ENCODE measurements around the gene DLX6.
A peak's percentile ranks its signal among the peaks of the same experiment; 100 is the strongest.
"Not testable (repeated sequence)": the region's sequence is repeated elsewhere in the genome, so short reads cannot be mapped to it uniquely, and the experiment has no call there.

DLX6 gene

DNA sequence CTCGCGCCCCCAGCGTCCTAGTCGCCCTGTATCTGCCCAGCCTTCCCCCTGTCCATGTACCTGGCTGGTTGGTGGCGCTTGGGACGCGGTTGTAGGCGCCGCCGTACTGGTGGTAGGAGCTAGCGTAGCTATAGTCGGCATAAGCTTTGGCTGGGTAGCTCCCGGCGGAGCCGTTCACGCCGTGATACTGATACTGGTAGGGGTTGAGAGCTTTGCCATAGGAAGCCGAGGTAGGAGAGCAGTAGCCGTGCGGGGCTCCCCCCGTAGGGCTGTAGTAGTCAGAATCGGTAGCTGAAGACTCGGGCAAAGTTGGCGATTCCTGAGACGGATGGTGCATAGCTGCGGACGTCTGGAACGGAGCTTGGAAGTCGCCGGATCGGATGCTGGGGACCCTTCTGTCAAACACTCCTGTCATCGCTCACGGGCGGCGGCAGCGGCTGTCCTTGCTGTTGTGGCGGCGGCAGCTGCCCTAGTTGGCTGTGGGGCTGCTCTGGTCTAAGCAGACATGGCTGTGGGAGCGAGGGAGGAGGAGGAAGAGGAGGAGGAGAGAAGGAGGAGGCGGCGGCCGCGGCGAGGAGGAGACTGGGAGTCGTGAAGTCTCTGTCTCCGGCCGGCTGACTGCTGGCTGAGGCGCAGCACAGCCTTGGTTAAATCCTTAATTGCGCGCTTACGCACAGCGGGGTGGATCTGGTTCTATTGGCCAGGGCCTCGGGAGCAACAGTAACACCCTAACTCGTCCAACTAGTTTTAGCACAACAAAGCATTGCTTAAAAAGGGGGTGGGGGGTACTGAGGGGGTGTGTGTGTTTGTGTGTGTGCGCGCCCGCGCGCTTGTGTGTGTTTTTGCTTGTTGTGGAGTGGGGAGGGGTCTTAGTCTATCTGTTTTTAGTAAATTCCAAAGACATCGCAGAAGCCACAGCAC is 19.1 kb downstream of the DLX6 start, which contains the start of gene DLX5:
Gene DLX5, minus strand, starts transcription at position 623 of the 921 bp plus-strand sequence. Its CDS starts 208 bp downstream, at position 415.
- no peak for DNase-seq

DNA sequence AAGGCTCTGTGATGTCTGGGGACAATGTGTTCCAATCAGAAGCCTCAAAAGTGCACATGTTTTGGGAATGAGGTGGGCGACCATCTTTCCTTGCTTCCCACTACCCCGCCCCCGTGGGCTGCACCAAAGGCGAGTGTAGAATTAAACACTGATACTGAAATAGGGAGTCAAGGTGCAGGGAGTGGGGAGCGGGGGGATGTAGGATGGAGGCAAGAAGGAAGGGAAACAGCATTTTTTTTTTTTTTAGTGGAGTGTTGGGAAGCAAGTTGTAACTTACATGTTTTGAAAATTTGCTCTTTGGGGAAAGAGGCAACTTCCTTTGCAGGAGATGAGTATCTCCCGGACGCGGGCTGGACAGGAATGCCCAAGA is 19.8 kb downstream of the DLX6 start:
- DNase-seq = no peak

DNA sequence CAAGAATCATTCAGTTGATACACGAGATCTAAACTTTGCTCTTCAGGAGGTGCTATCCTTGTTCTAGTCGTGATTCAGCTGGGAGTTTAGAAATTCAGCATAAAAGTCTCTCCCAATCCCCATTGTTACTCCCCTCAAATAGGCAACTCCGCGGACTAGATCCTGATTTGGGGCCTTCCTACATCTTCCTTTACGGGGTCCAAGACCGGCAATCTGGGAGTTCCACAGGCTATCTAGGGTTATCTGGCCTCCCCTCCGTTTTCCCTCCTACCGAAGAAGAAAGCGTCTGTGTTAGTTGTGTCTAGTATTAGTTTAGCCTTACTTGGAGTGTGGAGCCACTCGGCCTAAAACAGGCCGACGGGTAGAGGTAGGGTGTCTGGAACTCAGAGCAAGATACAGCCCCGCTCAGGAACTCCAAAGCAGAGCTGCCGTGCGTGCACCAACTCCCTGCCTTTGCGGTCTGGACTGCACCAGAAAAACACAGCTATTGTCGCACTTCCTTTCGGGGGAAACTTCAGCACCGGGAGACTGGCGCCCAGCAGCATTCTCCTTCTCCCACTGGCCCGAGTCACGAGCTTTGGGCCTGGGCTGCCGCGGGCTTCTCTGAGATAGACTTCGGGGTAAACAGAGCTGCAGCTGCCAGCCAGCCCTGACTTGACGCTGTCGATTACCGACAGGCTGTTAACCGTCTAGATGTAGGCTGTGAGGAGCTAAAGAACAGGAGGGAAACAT is 20.8 kb downstream of the DLX6 start:
- peak; percentile 17 for DNase-seq

DNA sequence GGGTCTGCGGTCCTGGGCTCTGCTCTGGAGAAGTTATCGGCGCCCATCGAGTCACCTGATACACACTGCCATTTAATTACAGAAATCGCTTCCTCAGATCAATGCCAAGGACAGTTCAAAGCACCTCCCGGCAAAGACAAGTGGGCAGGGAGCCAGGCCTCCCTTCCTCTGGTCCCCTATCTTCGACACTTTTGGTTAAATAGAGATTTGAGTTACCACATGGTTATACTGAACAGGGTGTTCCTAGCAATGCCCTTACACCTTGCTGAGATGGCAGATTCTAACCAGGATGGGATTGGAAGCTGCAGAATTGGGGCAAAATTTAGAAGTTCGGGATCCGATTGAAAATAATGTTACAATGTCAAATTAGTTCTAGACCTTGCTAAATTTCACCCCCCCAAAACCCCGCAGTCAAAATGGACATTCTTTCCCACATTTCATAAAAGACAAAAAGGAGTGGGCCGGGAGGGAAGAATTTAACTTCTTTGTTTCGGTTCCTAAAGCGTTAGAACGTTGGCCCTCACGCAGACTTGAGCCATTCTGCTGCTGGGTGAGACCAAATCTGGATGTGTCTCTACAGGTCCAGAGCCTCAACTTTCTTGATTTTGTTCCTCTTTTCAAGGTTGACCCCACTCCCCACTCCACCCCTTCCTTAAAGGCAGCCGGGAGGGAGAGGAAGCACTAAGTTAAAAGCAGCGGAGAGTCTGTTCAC is 21.5 kb downstream of the DLX6 start:
- DNase-seq = peak; percentile 68

DNA sequence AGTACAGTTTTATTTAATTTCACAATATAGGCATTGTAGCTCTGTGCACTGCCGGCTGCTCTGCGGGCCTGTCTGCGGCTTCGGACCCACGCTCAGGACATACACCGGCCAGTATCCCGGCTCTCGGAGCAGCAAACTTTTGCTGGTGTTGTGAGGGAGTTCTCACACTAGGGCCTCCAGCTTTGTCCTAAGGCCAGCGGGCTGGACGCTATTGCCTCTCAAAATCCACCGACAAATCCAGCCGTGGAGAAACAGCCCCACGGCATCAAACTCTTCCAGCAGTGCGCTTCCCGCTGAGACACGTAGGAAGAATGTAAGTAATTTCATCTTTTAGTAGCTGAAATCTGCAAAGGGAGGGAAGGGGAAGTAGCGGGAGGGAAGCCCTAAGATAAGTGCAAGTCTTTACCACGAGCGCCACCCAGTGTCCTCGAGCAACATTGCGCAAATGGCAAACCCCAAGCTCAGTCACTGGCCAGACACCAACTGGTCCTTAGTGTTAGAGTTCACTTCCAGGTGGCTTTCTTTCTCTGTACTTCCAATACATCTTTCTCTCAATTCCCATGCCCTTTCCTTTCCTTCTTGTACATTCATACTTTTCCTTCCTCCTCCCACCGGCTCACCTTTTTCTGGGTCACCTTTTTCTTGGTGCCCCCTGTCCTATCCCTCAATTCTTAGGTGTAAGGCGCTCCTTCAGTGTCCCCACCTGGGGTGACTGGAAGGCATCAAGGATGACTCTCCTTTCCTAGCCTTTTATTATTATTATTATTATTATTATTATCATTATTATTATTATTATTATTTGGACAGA is 22.3 kb downstream of the DLX6 start:
- peak; percentile 86 for DNase-seq

DNA sequence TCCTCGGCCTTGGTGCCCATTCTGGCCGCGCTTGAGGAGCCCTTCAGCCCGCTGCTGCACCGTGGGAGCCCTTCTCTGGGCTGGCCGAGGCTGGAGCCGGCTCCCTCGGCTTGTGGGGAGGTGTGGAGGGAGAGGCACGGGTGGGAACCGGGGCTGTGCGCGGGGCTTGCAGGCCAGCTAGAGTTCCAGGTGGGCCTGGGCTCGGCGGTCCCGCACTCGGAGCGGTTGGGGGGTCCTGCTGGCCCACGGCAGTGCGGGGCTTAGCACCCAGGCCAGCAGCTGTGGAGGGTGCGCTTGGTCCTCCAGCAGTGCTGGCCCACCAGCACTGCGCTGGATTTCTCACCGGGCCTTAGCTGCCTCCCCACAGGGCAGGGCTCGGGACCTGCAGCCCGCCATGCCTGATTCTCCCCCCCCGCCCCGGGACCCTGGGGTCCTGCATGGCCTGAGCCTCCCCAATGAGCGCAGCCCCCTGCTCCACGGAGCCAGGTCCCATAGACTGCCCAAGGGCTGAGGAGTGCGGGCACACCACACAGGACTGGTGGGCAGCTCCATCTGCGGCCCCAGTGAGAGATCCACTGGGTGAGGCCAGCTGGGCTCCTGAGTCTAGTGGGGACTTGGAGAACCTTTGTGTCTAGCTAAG is 29.0 kb downstream of the DLX6 start:
- DNase-seq = not testable (repeated sequence)

DNA sequence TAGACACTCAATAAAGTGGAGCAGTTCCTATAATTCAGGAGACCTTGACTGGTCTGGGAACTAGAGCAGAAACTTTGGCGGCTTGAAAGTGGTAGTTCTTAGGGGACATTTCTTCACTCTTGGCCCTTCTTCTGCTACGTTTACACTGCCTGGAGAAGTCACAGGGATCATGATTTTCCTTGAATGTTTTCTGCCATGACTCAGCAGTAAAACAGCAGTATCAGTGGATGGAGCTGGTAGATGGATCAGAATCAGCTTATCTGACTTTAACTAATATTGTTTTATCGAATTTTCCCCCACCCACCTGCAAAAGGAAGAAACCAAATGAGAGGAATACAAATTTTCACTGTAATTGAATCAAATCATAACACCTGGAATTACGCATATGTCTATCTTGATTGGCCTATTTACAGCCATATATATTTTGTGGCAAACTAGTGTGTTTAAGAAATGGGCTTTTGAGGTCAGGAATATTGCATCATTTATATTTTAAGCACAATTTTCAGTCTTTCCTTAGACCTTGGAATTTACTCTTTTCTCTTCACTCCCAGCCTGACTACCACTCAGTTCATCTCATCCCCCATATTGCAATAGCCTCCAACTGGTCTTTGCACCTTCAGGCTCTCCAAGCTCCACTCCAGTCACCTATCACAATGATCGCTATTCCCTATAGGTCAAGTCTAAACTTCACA is 34.2 kb downstream of the DLX6 start:
- no peak for DNase-seq

DNA sequence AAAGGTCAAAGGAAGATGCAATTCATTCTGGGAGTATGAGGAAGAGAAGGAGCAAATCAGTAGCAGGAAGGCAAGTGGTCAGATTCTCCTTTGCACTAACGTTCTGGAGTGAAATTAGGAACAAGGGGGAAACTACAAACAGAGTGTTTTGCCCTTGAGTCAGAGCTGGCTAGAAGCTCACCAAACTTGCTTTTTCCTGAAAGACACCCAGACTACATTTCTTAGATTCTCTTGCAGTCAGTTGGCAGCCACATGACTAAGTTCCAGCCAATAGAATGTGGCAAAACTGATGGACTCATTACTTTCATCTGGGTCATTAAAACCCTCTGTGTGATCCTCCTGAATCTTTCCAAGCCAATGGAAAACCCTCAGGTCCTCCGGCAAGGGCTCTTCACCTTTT is 37.9 kb downstream of the DLX6 start:
- DNase-seq = no peak
